ENCODE measurements around the gene MNX1. TPM values are rescaled to one million over a fixed set of nuclear protein-coding genes. Genes with fewer than 3 reads are reported as not detected.

MNX1 gene
- polyA plus RNA-seq (2012; ENCODE audit: missing spikeins) = 0.45 TPM

GRCh38 chr7:157010588-157011332, at the start of gene MNX1:
TSS of gene MNX1 (minus strand) at chr7:157010663. CDS start at chr7:157010350, 313 bp downstream.
- DNase-seq (ENCODE audit: insufficient read length) = peak; percentile 94

GRCh38 chr7:157059534-157059933, 49.1 kb upstream of the MNX1 start:
- TF ChIP-seq POLR2AphosphoS5 (IDR thresholded peaks at IDR 0.05; ENCODE audit: low read depth, low read length) (no peak), POLR2A (IDR thresholded peaks at IDR 0.05; ENCODE audit: low read depth, low read length) (no peak), TAF1 (IDR thresholded peaks at IDR 0.05; ENCODE audit: borderline replicate concordance, low read depth, low read length) (no peak)
- DNase-seq (ENCODE audit: insufficient read length) = no peak

More at GRCh38 chr7:157010588-157011332, at the start of gene MNX1:
- peak; percentile 92 for FAIRE-seq
- TF ChIP-seq POLR2A (IDR thresholded peaks at IDR 0.05; ENCODE audit: low read depth, low read length) = peak; percentile 17; the same call in 1 of the 2 replicates
- TF ChIP-seq TAF1 (IDR thresholded peaks at IDR 0.05; ENCODE audit: borderline replicate concordance, low read depth, low read length) = 0 out of 2 replicates have a peak, but pooled peaks have one; percentile 42
- no peak for TF ChIP-seq POLR2AphosphoS5 (IDR thresholded peaks at IDR 0.05; ENCODE audit: low read depth, low read length)

GRCh38 chr7:157058701-157059100, 48.2 kb upstream of the MNX1 start:
- FAIRE-seq = no peak
- DNase-seq (ENCODE audit: insufficient read length) = no peak
- TF ChIP-seq TAF1 (IDR thresholded peaks at IDR 0.05; ENCODE audit: borderline replicate concordance, low read depth, low read length) (no peak), POLR2AphosphoS5 (IDR thresholded peaks at IDR 0.05; ENCODE audit: low read depth, low read length) (no peak), POLR2A (IDR thresholded peaks at IDR 0.05; ENCODE audit: low read depth, low read length) (no peak)

More at GRCh38 chr7:157059534-157059933, 49.1 kb upstream of the MNX1 start:
- no peak for FAIRE-seq

- FAIRE-seq (no peak), DNase-seq (ENCODE audit: insufficient read length) (no peak)
- TF ChIP-seq POLR2A (IDR thresholded peaks at IDR 0.05; ENCODE audit: low read depth, low read length) = no peak
- TF ChIP-seq TAF1 (IDR thresholded peaks at IDR 0.05; ENCODE audit: borderline replicate concordance, low read depth, low read length) = no peak
Observed at GRCh38 chr7:157058068-157058467, 47.6 kb upstream of the MNX1 start.

- TF ChIP-seq POLR2AphosphoS5 (IDR thresholded peaks at IDR 0.05; ENCODE audit: low read depth, low read length) (no peak), TAF1 (IDR thresholded peaks at IDR 0.05; ENCODE audit: borderline replicate concordance, low read depth, low read length) (no peak), POLR2A (IDR thresholded peaks at IDR 0.05; ENCODE audit: low read depth, low read length) (no peak)
- no peak for FAIRE-seq
- no peak for DNase-seq (ENCODE audit: insufficient read length)
Observed at GRCh38 chr7:157056957-157057902, 46.8 kb upstream of the MNX1 start.

- FAIRE-seq = no peak
- no peak for DNase-seq (ENCODE audit: insufficient read length)
- TF ChIP-seq POLR2AphosphoS5 (IDR thresholded peaks at IDR 0.05; ENCODE audit: low read depth, low read length) (no peak), POLR2A (IDR thresholded peaks at IDR 0.05; ENCODE audit: low read depth, low read length) (no peak), TAF1 (IDR thresholded peaks at IDR 0.05; ENCODE audit: borderline replicate concordance, low read depth, low read length) (no peak)
Observed at GRCh38 chr7:157056246-157056645, 45.8 kb upstream of the MNX1 start.

- no peak for TF ChIP-seq TAF1 (IDR thresholded peaks at IDR 0.05; ENCODE audit: borderline replicate concordance, low read depth, low read length)
- no peak for TF ChIP-seq POLR2A (IDR thresholded peaks at IDR 0.05; ENCODE audit: low read depth, low read length)
- DNase-seq (ENCODE audit: insufficient read length) = no peak
- FAIRE-seq = no peak
Observed at GRCh38 chr7:157054927-157055326, 44.5 kb upstream of the MNX1 start.

- TF ChIP-seq POLR2AphosphoS5 (IDR thresholded peaks at IDR 0.05; ENCODE audit: low read depth, low read length) = no peak
- no peak for TF ChIP-seq TAF1 (IDR thresholded peaks at IDR 0.05; ENCODE audit: borderline replicate concordance, low read depth, low read length)
- no peak for TF ChIP-seq POLR2A (IDR thresholded peaks at IDR 0.05; ENCODE audit: low read depth, low read length)
- FAIRE-seq = no peak
Observed at GRCh38 chr7:157053118-157053517, 42.7 kb upstream of the MNX1 start.

GRCh38 chr7:157047148-157047547, 36.7 kb upstream of the MNX1 start:
- DNase-seq (ENCODE audit: insufficient read length) = no peak
- FAIRE-seq = no peak
- no peak for TF ChIP-seq POLR2AphosphoS5 (IDR thresholded peaks at IDR 0.05; ENCODE audit: low read depth, low read length)
- TF ChIP-seq POLR2A (IDR thresholded peaks at IDR 0.05; ENCODE audit: low read depth, low read length) = no peak
- TF ChIP-seq TAF1 (IDR thresholded peaks at IDR 0.05; ENCODE audit: borderline replicate concordance, low read depth, low read length) = no peak

More at GRCh38 chr7:157053118-157053517, 42.7 kb upstream of the MNX1 start:
- DNase-seq (ENCODE audit: insufficient read length) = no peak

- DNase-seq (ENCODE audit: insufficient read length) = no peak
- TF ChIP-seq POLR2A (IDR thresholded peaks at IDR 0.05; ENCODE audit: low read depth, low read length) (no peak), TAF1 (IDR thresholded peaks at IDR 0.05; ENCODE audit: borderline replicate concordance, low read depth, low read length) (no peak), POLR2AphosphoS5 (IDR thresholded peaks at IDR 0.05; ENCODE audit: low read depth, low read length) (no peak)
- FAIRE-seq = no peak
Observed at GRCh38 chr7:157046681-157047080, 36.2 kb upstream of the MNX1 start.

GRCh38 chr7:157044943-157045660, 34.6 kb upstream of the MNX1 start:
- FAIRE-seq (no peak), DNase-seq (ENCODE audit: insufficient read length) (no peak)
- TF ChIP-seq POLR2A (IDR thresholded peaks at IDR 0.05; ENCODE audit: low read depth, low read length) (no peak), POLR2AphosphoS5 (IDR thresholded peaks at IDR 0.05; ENCODE audit: low read depth, low read length) (no peak), TAF1 (IDR thresholded peaks at IDR 0.05; ENCODE audit: borderline replicate concordance, low read depth, low read length) (no peak)
